Caco-2 (cell line): Measurements from ENCODE around the gene FEZF1. TPM values are rescaled to one million over a fixed set of nuclear protein-coding genes. Genes with fewer than 3 reads are reported as not detected.

Experiments
- BruUV-seq: library from RNA; stranded (reverse); fragments of 400-500 nt; replicated peaks from 2 replicates; lab custom pipeline; 2021; lab: Mats Ljungman, UMichigan
- CTCF ChIA-PET: fragments of 300-600 bp; sonication (Branson Sonifier 250); formaldehyde crosslinking; loops from one replicate; lab custom pipeline; 2022; ENCODE audit warnings: antibody characterized with exemption; lab: Charles Lee
- POLR2A ChIA-PET: fragments of 300-600 bp; sonication (Branson Sonifier 250); formaldehyde crosslinking; loops from one replicate; lab custom pipeline; 2022; ENCODE audit warnings: antibody characterized with exemption; lab: Charles Lee
- DNase-seq, 2 experiments: peaks; one replicate each; pipeline versions ENCODE4 v3.0.0 to v3.0.0-alpha.2; 2020 to 2022
- H3K27me3 ChIP-seq: replicated peaks from 2 replicates; pipeline ENCODE4 v1.6.0; 2011; ENCODE audit warnings: low read length; ENCODE audit not compliant: control insufficient read depth, insufficient read depth
- H3K36me3 ChIP-seq: 2 replicates; pipeline ENCODE4 v1.5.1; 2011; ENCODE audit warnings: low read length; ENCODE audit not compliant: control insufficient read depth, insufficient read depth
- H3K4me1 ChIP-seq: fragments of 250-450 bp; sonication (Bioruptor Pico); 2 replicates; pipeline ENCODE4 v1.5.1; 2020; ENCODE audit warnings: mild to moderate bottlenecking
- H3K4me3 ChIP-seq: 2 replicates; pipeline ENCODE4 v1.5.1; 2011; ENCODE audit warnings: low read depth, mild to moderate bottlenecking, control low read depth, low read length
- H3K9me3 ChIP-seq: fragments of 250-450 bp; sonication (Bioruptor Pico); 2 replicates; pipeline ENCODE4 v1.5.1; 2020; ENCODE audit warnings: mild to moderate bottlenecking, moderate library complexity
- H3K27ac Mint-ChIP-seq: one replicate; pipeline ENCODE4 v1.8.0; 2022; ENCODE audit warnings: mixed read lengths; ENCODE audit not compliant: unreplicated experiment
- H3K27me3 Mint-ChIP-seq: one replicate; pipeline ENCODE4 v1.8.0; 2022; ENCODE audit warnings: mixed read lengths; ENCODE audit not compliant: insufficient read depth, unreplicated experiment
- H3K36me3 Mint-ChIP-seq: one replicate; pipeline ENCODE4 v1.8.0; 2022; ENCODE audit warnings: mild to moderate bottlenecking, mixed read lengths; ENCODE audit not compliant: insufficient read depth, unreplicated experiment
- H3K4me1 Mint-ChIP-seq: one replicate; pipeline ENCODE4 v1.8.0; 2022; ENCODE audit warnings: low read depth, mixed read lengths; ENCODE audit not compliant: unreplicated experiment
- H3K4me3 Mint-ChIP-seq: one replicate; pipeline ENCODE4 v1.8.0; 2022; ENCODE audit warnings: mild to moderate bottlenecking, moderate library complexity, mixed read lengths; ENCODE audit not compliant: unreplicated experiment
- H3K9me3 Mint-ChIP-seq: one replicate; pipeline ENCODE4 v1.8.0; 2022; ENCODE audit warnings: mixed read lengths; ENCODE audit not compliant: unreplicated experiment
- intact Hi-C: fragments of 100-400 bp; cut with micrococcal nuclease; formaldehyde crosslinking; loops from one replicate; pipeline ENCODE4 v1.10.0; 2022; ENCODE audit not compliant: unreplicated experiment
- total RNA-seq: library from RNA; stranded (reverse); gene quantifications from 2 replicates; pipeline ENCODE4 v1.2.3, GENCODE V29; 2022
- TF ChIP-seq, protein P1 (sequence below), 2 experiments: fragments of 200-600 bp in 1 of 2; IDR thresholded peaks; 1 replicate in 1 of 2; 2 replicates in 1 of 2; pipeline versions ENCODE4 v1.5.1 to v1.8.0; 2011 to 2022; ENCODE audit warnings: antibody characterized with exemption in 1 of 2, control low read depth in 1 of 2, inconsistent platforms in 1 of 2, low read depth in 1 of 2, low read length in 1 of 2, mild to moderate bottlenecking in 1 of 2, moderate library complexity in 1 of 2; ENCODE audit not compliant: insufficient read depth in 1 of 2, severe bottlenecking in 1 of 2, unreplicated experiment in 1 of 2

Gene FEZF1
- total RNA-seq, 1 experiment from 2014 or later, result not detected

DNA sequence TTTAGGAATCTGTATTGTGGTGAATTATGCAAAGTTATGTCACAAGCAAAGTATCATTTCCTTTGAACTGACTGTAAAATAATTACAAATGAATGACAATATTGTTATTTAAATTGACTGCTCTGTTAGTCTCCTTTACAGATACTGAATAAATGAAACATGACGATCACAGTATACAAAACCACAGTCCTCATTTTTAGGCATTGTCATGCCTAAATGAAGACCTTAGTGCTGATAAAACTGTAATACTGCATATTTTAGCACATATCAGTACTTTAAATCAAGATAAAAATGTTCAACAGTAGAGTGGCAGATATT lies 39.7 kb upstream of the FEZF1 start:
- CTCF ChIA-PET, result no interaction called here
- TF ChIP-seq, protein P1, sequence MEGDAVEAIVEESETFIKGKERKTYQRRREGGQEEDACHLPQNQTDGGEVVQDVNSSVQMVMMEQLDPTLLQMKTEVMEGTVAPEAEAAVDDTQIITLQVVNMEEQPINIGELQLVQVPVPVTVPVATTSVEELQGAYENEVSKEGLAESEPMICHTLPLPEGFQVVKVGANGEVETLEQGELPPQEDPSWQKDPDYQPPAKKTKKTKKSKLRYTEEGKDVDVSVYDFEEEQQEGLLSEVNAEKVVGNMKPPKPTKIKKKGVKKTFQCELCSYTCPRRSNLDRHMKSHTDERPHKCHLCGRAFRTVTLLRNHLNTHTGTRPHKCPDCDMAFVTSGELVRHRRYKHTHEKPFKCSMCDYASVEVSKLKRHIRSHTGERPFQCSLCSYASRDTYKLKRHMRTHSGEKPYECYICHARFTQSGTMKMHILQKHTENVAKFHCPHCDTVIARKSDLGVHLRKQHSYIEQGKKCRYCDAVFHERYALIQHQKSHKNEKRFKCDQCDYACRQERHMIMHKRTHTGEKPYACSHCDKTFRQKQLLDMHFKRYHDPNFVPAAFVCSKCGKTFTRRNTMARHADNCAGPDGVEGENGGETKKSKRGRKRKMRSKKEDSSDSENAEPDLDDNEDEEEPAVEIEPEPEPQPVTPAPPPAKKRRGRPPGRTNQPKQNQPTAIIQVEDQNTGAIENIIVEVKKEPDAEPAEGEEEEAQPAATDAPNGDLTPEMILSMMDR (IDR thresholded peaks at IDR 0.05; ENCODE audit: insufficient read depth in 1 of 2, low read depth in 1 of 2, low read length in 1 of 2, severe bottlenecking in 1 of 2, unreplicated experiment in 1 of 2), result no peak
- Mint-ChIP-seq H3K4me3 (no peak overlapping the region), H3K27me3 (no peaks in the 10 kb centered on the region), H3K27ac (no peak overlapping the region), H3K4me1 (no peaks in the 10 kb centered on the region), H3K9me3 (no peaks in the 10 kb centered on the region), H3K36me3 (no peaks in the 10 kb centered on the region)
- H3K27me3 ChIP-seq, result no peaks in the 10 kb centered on the region
- POLR2A ChIA-PET, result no interaction called here
- H3K4me3 ChIP-seq, result no peak overlapping the region
- no peak for DNase-seq
- no TSS peak for BruUV-seq
- H3K4me1 ChIP-seq, result no peaks in the 10 kb centered on the region
- no peaks in the 10 kb centered on the region for H3K9me3 ChIP-seq
- no peaks in the 10 kb centered on the region for H3K36me3 ChIP-seq
- intact Hi-C loops, result no loop called here

DNA sequence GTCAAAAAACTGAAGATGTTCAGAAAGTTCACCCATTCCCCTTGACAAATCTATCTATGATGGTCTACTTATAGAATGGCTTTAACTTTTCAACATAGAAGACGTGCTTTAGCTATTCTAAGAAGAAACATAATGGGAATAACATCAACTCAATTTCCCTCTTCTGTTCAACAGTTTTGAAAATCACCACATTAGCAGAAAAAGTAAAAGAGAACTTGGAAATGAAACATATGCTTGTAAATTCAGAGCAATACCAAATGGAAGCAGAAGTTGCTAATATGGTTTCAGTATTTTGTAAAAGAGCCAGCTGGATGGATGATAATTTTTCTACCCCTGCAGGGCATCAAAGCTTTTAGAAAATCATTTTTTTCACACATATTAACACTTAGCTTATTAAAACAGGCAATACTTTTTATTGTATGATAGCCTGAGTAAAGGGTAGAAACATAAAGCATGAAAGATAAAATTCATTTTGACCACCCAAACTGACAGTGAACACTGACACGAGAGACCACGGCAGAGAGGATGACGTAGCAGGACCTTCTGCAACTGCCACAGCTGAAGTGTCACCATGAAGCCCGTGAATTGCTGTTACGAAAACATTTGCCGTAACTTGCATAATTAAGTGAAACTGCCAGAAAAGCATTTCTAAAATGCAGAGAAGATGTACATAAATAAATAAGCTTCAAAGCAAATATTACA lies 39.2 kb upstream of the FEZF1 start:
- H3K4me1 Mint-ChIP-seq, result no peaks in the 10 kb centered on the region
- Histone ChIP-seq H3K27me3 (no peaks in the 10 kb centered on the region), H3K4me1 (no peaks in the 10 kb centered on the region), H3K4me3 (no peak overlapping the region), H3K36me3 (no peaks in the 10 kb centered on the region), H3K9me3 (no peaks in the 10 kb centered on the region)
- CTCF ChIA-PET, result no interaction called here
- TF ChIP-seq, protein P1 (IDR thresholded peaks at IDR 0.05; ENCODE audit: insufficient read depth in 1 of 2, low read depth in 1 of 2, low read length in 1 of 2, severe bottlenecking in 1 of 2, unreplicated experiment in 1 of 2), result no peak
- H3K9me3 Mint-ChIP-seq, result no peaks in the 10 kb centered on the region
- no peaks in the 10 kb centered on the region for H3K27me3 Mint-ChIP-seq
- POLR2A ChIA-PET, result no interaction called here
- H3K4me3 Mint-ChIP-seq, result no peak overlapping the region
- no peak for DNase-seq
- no peak overlapping the region for H3K27ac Mint-ChIP-seq
- no TSS peak for BruUV-seq
- H3K36me3 Mint-ChIP-seq, result no peaks in the 10 kb centered on the region
- intact Hi-C loops, result no loop called here

DNA sequence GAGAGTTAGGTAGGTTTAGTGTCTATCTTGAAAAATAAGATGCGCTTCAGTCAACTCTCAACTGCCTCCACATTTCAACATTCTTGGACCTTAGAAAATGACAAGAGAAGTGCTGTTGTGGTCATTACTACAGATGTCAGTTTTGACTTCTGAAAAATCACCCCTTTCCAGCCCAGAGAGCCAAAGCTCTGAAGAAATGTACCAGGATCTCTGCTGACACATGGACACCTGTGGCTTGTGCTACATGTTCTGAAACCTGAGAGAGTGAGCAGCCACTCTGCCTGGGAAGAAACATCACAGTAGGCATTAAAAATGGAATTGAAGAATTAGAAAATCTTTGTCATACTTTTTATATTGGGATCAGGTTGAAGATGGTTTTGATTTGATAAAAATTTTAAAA lies 35.9 kb upstream of the FEZF1 start:
- Histone ChIP-seq H3K36me3 (no peaks in the 10 kb centered on the region), H3K4me3 (no peak overlapping the region), H3K27me3 (no peaks in the 10 kb centered on the region), H3K4me1 (no peaks in the 10 kb centered on the region), H3K9me3 (no peaks in the 10 kb centered on the region)
- no TSS peak for BruUV-seq
- CTCF ChIA-PET, result no interaction called here
- intact Hi-C loops, result no loop called here
- Mint-ChIP-seq H3K27ac (no peak overlapping the region), H3K4me3 (no peak overlapping the region), H3K9me3 (no peaks in the 10 kb centered on the region), H3K36me3 (no peaks in the 10 kb centered on the region), H3K27me3 (no peaks in the 10 kb centered on the region), H3K4me1 (no peaks in the 10 kb centered on the region)
- POLR2A ChIA-PET, result no interaction called here
- no peak for DNase-seq
- TF ChIP-seq, protein P1 (IDR thresholded peaks at IDR 0.05; ENCODE audit: insufficient read depth in 1 of 2, low read depth in 1 of 2, low read length in 1 of 2, severe bottlenecking in 1 of 2, unreplicated experiment in 1 of 2), result no peak
